Tibial nerve (tissue), 4 donors: ENCODE measurements around the gene SELENON.

ENCODE experiments used
- EP300 ChIP-seq, 2 donors: sonication (generic); formaldehyde crosslinking; IDR thresholded peaks; one replicate each; pipeline ENCODE4 v1.6.1; 2017; ENCODE audit warnings: antibody characterized with exemption in 2 of 2, mild to moderate bottlenecking in 1 of 2
- POLR2A ChIP-seq, 2 donors: fragments of 450-650 bp; IDR thresholded peaks; one replicate each; pipeline ENCODE4 v1.6.1; 2017; ENCODE audit warnings: antibody characterized with exemption in 2 of 2, mild to moderate bottlenecking in 2 of 2, moderate library complexity in 2 of 2
- TF ChIP-seq, protein P1 (sequence below), 5 experiments: fragments of 200-600 bp in 3 of 5; fragments of 450-650 bp in 2 of 5; sonication (generic) in 3 of 5; IDR thresholded peaks; one replicate each; pipeline ENCODE4 v1.5.1; 2016 to 2019; ENCODE audit warnings: antibody characterized with exemption in 5 of 5, mild to moderate bottlenecking in 3 of 5, moderate library complexity in 2 of 5

DNA sequence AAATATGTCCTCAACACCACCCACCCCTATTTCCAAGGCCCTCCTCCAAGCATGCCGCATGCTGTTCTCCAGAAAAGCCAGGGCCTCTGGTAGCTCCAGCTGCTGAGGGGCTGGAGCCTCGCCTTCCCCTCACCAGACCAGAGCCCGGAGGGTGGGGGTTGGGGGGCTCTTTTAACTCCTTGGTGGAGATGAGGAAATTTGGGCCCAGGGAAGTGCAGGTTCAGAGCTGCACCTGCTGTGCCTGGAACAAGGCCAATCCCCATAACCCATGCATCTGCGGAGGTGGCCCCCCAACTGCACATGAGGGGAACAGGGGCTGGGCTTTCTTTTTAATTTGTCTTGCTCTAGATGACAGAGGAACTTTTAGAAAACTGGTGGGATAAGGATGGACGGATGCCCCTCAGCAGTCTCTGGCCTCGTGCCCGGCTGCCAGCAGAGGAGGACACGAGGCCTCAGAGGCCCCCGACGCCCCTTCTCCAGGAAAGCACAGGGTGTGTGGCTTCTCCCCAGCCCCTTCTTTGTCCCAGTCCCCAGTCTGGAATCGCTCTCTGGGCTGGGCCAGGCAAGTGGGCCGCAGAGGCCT lies 550 bp upstream of the SELENON start:
- TF ChIP-seq, protein P1, sequence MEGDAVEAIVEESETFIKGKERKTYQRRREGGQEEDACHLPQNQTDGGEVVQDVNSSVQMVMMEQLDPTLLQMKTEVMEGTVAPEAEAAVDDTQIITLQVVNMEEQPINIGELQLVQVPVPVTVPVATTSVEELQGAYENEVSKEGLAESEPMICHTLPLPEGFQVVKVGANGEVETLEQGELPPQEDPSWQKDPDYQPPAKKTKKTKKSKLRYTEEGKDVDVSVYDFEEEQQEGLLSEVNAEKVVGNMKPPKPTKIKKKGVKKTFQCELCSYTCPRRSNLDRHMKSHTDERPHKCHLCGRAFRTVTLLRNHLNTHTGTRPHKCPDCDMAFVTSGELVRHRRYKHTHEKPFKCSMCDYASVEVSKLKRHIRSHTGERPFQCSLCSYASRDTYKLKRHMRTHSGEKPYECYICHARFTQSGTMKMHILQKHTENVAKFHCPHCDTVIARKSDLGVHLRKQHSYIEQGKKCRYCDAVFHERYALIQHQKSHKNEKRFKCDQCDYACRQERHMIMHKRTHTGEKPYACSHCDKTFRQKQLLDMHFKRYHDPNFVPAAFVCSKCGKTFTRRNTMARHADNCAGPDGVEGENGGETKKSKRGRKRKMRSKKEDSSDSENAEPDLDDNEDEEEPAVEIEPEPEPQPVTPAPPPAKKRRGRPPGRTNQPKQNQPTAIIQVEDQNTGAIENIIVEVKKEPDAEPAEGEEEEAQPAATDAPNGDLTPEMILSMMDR (IDR thresholded peaks at IDR 0.05), result no peak
- TF ChIP-seq EP300 (IDR thresholded peaks at IDR 0.05), result no peak
- TF ChIP-seq POLR2A (IDR thresholded peaks at IDR 0.05), result no peak
